Measurements from ENCODE around the gene PALD1. TPM values are rescaled to one million over a fixed set of nuclear protein-coding genes. Genes with fewer than 3 reads are reported as not detected.

The PALD1 gene
- total and polyA plus RNA-seq, 2 experiments from 2014 or later = 11.9 to 58.2 TPM

DNA sequence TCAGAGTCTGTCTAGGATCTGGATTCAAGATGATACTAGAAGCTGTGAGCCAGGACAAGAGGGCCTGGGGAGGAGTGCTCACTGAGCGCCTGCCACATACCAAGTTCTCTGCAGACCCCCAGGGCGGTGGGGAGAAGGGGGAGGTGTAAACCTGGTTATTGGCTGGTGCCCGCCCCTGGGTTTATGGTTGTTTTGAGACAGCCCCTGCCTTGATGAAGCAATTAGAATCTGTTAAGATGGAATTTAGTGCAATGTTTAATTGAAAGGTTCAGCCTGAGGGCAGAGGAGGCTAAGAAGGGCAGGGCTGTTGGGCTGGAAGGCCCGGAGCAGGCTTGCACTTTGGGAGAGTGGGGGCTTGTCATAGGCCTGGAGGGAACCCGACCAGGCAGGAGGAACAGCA, 81.3 kb downstream of the PALD1 start:
- H3K27ac ChIP-seq (ENCODE audit: low read depth) = no peak overlapping the region
- Mint-ChIP-seq H3K4me3 (no peak overlapping the region), H3K9me3 (no peaks in the 10 kb centered on the region), H3K27me3 (ENCODE audit: insufficient read depth, low read depth, poor library complexity) (peaks cover 10% of the 10 kb centered on the region), H3K4me1 (peaks cover 25% of the 10 kb centered on the region), H3K27ac (peak overlapping the region; percentile 64; the same call in 1 of the 2 replicates), H3K36me3 (ENCODE audit: low read depth) (peaks cover 8% of the 10 kb centered on the region)
- no peaks in the 10 kb centered on the region for H3K36me3 ChIP-seq (ENCODE audit: insufficient read depth)
- TF ChIP-seq POLR2AphosphoS5 (IDR thresholded peaks at IDR 0.05; ENCODE audit: low read depth) (no peak), NANOG (IDR thresholded peaks at IDR 0.05; ENCODE audit: borderline replicate concordance) (no peak), CTCF (conservative IDR thresholded peaks at IDR 0.05; ENCODE audit: low read depth in 2 of 2) (no peak), ZNF331 (CRISPR knock-in tag; IDR thresholded peaks at IDR 0.05; ENCODE audit: low read depth) (no peak), EZH2 (IDR thresholded peaks at IDR 0.05; ENCODE audit: low read depth, unreplicated experiment) (no peak), REST (IDR thresholded peaks at IDR 0.05; ENCODE audit: unreplicated experiment) (no peak), EZH2phosphoT487 (IDR thresholded peaks at IDR 0.05; ENCODE audit: unreplicated experiment) (no peak), ZNF114 (CRISPR knock-in tag; IDR thresholded peaks at IDR 0.05) (no peak), ETS1 (IDR thresholded peaks at IDR 0.05) (no peak), JUNB (IDR thresholded peaks at IDR 0.05; ENCODE audit: unreplicated experiment) (no peak), CREB1 (CRISPR knock-in tag; IDR thresholded peaks at IDR 0.05; ENCODE audit: low read depth) (no peak), STAT1 (IDR thresholded peaks at IDR 0.05; ENCODE audit: unreplicated experiment) (no peak)
- TF ChIP-seq, protein P1, sequence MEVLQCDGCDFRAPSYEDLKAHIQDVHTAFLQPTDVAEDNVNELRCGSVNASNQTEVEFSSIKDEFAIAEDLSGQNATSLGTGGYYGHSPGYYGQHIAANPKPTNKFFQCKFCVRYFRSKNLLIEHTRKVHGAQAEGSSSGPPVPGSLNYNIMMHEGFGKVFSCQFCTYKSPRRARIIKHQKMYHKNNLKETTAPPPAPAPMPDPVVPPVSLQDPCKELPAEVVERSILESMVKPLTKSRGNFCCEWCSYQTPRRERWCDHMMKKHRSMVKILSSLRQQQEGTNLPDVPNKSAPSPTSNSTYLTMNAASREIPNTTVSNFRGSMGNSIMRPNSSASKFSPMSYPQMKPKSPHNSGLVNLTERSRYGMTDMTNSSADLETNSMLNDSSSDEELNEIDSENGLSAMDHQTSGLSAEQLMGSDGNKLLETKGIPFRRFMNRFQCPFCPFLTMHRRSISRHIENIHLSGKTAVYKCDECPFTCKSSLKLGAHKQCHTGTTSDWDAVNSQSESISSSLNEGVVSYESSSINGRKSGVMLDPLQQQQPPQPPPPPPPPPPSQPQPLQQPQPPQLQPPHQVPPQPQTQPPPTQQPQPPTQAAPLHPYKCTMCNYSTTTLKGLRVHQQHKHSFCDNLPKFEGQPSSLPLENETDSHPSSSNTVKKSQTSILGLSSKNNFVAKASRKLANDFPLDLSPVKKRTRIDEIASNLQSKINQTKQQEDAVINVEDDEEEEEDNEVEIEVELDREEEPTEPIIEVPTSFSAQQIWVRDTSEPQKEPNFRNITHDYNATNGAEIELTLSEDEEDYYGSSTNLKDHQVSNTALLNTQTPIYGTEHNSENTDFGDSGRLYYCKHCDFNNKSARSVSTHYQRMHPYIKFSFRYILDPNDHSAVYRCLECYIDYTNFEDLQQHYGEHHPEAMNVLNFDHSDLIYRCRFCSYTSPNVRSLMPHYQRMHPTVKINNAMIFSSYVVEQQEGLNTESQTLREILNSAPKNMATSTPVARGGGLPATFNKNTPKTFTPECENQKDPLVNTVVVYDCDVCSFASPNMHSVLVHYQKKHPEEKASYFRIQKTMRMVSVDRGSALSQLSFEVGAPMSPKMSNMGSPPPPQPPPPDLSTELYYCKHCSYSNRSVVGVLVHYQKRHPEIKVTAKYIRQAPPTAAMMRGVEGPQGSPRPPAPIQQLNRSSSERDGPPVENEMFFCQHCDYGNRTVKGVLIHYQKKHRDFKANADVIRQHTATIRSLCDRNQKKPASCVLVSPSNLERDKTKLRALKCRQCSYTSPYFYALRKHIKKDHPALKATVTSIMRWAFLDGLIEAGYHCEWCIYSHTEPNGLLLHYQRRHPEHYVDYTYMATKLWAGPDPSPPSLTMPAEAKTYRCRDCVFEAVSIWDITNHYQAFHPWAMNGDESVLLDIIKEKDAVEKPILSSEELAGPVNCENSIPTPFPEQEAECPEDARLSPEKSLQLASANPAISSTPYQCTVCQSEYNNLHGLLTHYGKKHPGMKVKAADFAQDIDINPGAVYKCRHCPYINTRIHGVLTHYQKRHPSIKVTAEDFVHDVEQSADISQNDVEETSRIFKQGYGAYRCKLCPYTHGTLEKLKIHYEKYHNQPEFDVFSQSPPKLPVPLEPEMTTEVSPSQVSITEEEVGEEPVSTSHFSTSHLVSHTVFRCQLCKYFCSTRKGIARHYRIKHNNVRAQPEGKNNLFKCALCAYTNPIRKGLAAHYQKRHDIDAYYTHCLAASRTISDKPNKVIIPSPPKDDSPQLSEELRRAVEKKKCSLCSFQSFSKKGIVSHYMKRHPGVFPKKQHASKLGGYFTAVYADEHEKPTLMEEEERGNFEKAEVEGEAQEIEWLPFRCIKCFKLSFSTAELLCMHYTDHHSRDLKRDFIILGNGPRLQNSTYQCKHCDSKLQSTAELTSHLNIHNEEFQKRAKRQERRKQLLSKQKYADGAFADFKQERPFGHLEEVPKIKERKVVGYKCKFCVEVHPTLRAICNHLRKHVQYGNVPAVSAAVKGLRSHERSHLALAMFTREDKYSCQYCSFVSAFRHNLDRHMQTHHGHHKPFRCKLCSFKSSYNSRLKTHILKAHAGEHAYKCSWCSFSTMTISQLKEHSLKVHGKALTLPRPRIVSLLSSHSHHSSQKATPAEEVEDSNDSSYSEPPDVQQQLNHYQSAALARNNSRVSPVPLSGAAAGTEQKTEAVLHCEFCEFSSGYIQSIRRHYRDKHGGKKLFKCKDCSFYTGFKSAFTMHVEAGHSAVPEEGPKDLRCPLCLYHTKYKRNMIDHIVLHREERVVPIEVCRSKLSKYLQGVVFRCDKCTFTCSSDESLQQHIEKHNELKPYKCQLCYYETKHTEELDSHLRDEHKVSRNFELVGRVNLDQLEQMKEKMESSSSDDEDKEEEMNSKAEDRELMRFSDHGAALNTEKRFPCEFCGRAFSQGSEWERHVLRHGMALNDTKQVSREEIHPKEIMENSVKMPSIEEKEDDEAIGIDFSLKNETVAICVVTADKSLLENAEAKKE (CRISPR knock-in tag; IDR thresholded peaks at IDR 0.05) = no peak
- H4K20me1 ChIP-seq (replicated peaks; ENCODE audit: insufficient read depth) = no peaks in the 10 kb centered on the region
- H3K79me2 ChIP-seq (replicated peaks; ENCODE audit: insufficient read depth) = no peaks in the 10 kb centered on the region
- no peaks in the 10 kb centered on the region for H3K9me2 ChIP-seq (ENCODE audit: insufficient read depth)
- no peaks in the 10 kb centered on the region for H3K27me3 ChIP-seq (ENCODE audit: insufficient read depth)
- ATAC-seq (no peak), DNase-seq (ENCODE audit: low spot score) (no peak)
- H3K4me3 ChIP-seq = no peak overlapping the region
- no peak overlapping the region for H2AFZ ChIP-seq
- H3K4me1 ChIP-seq (ENCODE audit: insufficient read depth) = peaks cover 8% of the 10 kb centered on the region; the same call in 1 of the 2 replicates
- H3K4me2 ChIP-seq = no peak overlapping the region
- H3F3A ChIP-seq (replicated peaks; ENCODE audit: low read depth) = no peaks in the 10 kb centered on the region
